Urinary bladder (tissue), 4 donors: ENCODE measurements around the gene TPH2. TPM values are rescaled to one million over a fixed set of nuclear protein-coding genes. Genes with fewer than 3 reads are reported as not detected.

ENCODE experiments used
- DNase-seq: peaks from one replicate; pipeline ENCODE4 v3.0.0-alpha.2; 2015; ENCODE audit errors: extremely low spot score
- H3K27ac ChIP-seq: one replicate; pipeline ENCODE4 v1.5.1; 2013; ENCODE audit warnings: low read depth, mild to moderate bottlenecking, moderate library complexity
- H3K36me3 ChIP-seq: one replicate; pipeline ENCODE4 v1.6.1; 2013; ENCODE audit warnings: mild to moderate bottlenecking, moderate library complexity; ENCODE audit not compliant: insufficient read depth
- H3K4me1 ChIP-seq: one replicate; pipeline ENCODE4 v1.6.1; 2013; ENCODE audit warnings: mild to moderate bottlenecking, moderate library complexity; ENCODE audit not compliant: insufficient read depth
- H3K4me3 ChIP-seq: one replicate; pipeline ENCODE4 v1.5.1; 2013; ENCODE audit warnings: low read depth, low read length
- WGBS: extraction: QIAGEN DNeasy Blood & Tissue Kit; methylation state at CpG from one replicate; pipeline ENCODE4 v1.1.7; 2013; 5-methylcytosine and 5-hydroxymethylcytosine counted together
- polyA plus RNA-seq: library from polyadenylated mRNA; stranded (reverse); fragments of 200-250 nt; gene quantifications from one replicate; pipeline ENCODE4 v1.2.3, GENCODE V29; 2013
- total RNA-seq: library from RNA; depleted of rRNA; stranded (reverse); fragments of >200 nt; gene quantifications from one replicate; pipeline ENCODE4 v1.2.3, GENCODE V29; 2014
- donor health status: healthy with polysubstance abuse.
- donor health status: healthy.

Gene TPH2
- total and polyA plus RNA-seq, 2 donors, result not detected

- Histone ChIP-seq H3K36me3 (no peaks in the 10 kb centered on the region), H3K4me3 (no peak overlapping the region), H3K4me1 (no peaks in the 10 kb centered on the region), H3K27ac (no peak overlapping the region)
- 90% methylated on average over 4 of the region's 4 CpGs for WGBS
- DNase-seq, result no peak
Measured at GRCh38 chr12:71973687-71974086, 35.0 kb downstream of the TPH2 start.

- Histone ChIP-seq H3K4me3 (no peak overlapping the region), H3K27ac (no peak overlapping the region), H3K4me1 (no peaks in the 10 kb centered on the region), H3K36me3 (no peaks in the 10 kb centered on the region)
- 41% methylated on average over 2 of the region's 2 CpGs for WGBS
- no peak for DNase-seq
Measured at GRCh38 chr12:71980538-71980937, 41.9 kb downstream of the TPH2 start.

GRCh38 chr12:71981149-71981548, 42.5 kb downstream of the TPH2 start:
- H3K36me3 ChIP-seq, result no peaks in the 10 kb centered on the region
- no peak overlapping the region for H3K27ac ChIP-seq
- 85% methylated on average over 1 of the region's 1 CpG for WGBS
- no peak overlapping the region for H3K4me3 ChIP-seq
- DNase-seq, result no peak
- no peaks in the 10 kb centered on the region for H3K4me1 ChIP-seq

GRCh38 chr12:71994715-71995114, 56.1 kb downstream of the TPH2 start:
- H3K27ac ChIP-seq, result no peak overlapping the region
- 50% methylated on average over 2 of the region's 2 CpGs for WGBS
- no peaks in the 10 kb centered on the region for H3K4me1 ChIP-seq
- H3K4me3 ChIP-seq, result no peak overlapping the region
- no peak for DNase-seq
- no peaks in the 10 kb centered on the region for H3K36me3 ChIP-seq

- WGBS, result 66% methylated on average over 1 of the region's 1 CpG
- no peak overlapping the region for H3K27ac ChIP-seq
- H3K4me3 ChIP-seq, result no peak overlapping the region
- no peak for DNase-seq
- H3K36me3 ChIP-seq, result no peaks in the 10 kb centered on the region
- no peaks in the 10 kb centered on the region for H3K4me1 ChIP-seq
Measured at GRCh38 chr12:71999795-72000194, 61.1 kb downstream of the TPH2 start.

- Histone ChIP-seq H3K4me1 (no peaks in the 10 kb centered on the region), H3K36me3 (no peaks in the 10 kb centered on the region), H3K4me3 (no peak overlapping the region), H3K27ac (no peak overlapping the region)
- DNase-seq, result no peak
- WGBS, result 85% methylated on average over 9 of the region's 9 CpGs
Measured at GRCh38 chr12:72000969-72001648, 62.5 kb downstream of the TPH2 start.

GRCh38 chr12:72006766-72007165, 68.1 kb downstream of the TPH2 start:
- no peak for DNase-seq
- Histone ChIP-seq H3K27ac (no peak overlapping the region), H3K4me3 (no peak overlapping the region), H3K4me1 (no peaks in the 10 kb centered on the region), H3K36me3 (no peaks in the 10 kb centered on the region)
- WGBS, result 29% methylated on average over 2 of the region's 2 CpGs

GRCh38 chr12:72010356-72010755, 71.7 kb downstream of the TPH2 start:
- H3K36me3 ChIP-seq, result no peaks in the 10 kb centered on the region
- no peak overlapping the region for H3K4me3 ChIP-seq
- 57% methylated on average over 4 of the region's 4 CpGs for WGBS
- H3K4me1 ChIP-seq, result no peaks in the 10 kb centered on the region
- no peak for DNase-seq
- H3K27ac ChIP-seq, result no peak overlapping the region

- no peak for DNase-seq
Measured at GRCh38 chr12:72011374-72011773, 72.7 kb downstream of the TPH2 start.

GRCh38 chr12:72012874-72013273, 74.2 kb downstream of the TPH2 start:
- Histone ChIP-seq H3K4me3 (no peak overlapping the region), H3K27ac (no peak overlapping the region), H3K36me3 (no peaks in the 10 kb centered on the region), H3K4me1 (no peaks in the 10 kb centered on the region)
- WGBS, result 94% methylated on average over 4 of the region's 4 CpGs
- DNase-seq, result no peak

More at GRCh38 chr12:72011374-72011773, 72.7 kb downstream of the TPH2 start:
- Histone ChIP-seq H3K36me3 (no peaks in the 10 kb centered on the region), H3K4me3 (no peak overlapping the region), H3K27ac (no peak overlapping the region), H3K4me1 (no peaks in the 10 kb centered on the region)
- 12% methylated on average over 1 of the region's 1 CpG for WGBS

GRCh38 chr12:72015895-72016294, 77.2 kb downstream of the TPH2 start:
- Histone ChIP-seq H3K4me3 (no peak overlapping the region), H3K27ac (no peak overlapping the region), H3K4me1 (no peaks in the 10 kb centered on the region), H3K36me3 (no peaks in the 10 kb centered on the region)
- WGBS, result 83% methylated on average over 1 of the region's 1 CpG
- no peak for DNase-seq

GRCh38 chr12:72017054-72017651, 78.5 kb downstream of the TPH2 start:
- H3K4me1 ChIP-seq, result no peaks in the 10 kb centered on the region
- no peak for DNase-seq
- H3K27ac ChIP-seq, result no peak overlapping the region
- under 1% methylated on average over 6 of the region's 6 CpGs for WGBS
- no peak overlapping the region for H3K4me3 ChIP-seq
- no peaks in the 10 kb centered on the region for H3K36me3 ChIP-seq

GRCh38 chr12:72018036-72018435, 79.4 kb downstream of the TPH2 start:
- Histone ChIP-seq H3K4me3 (no peak overlapping the region), H3K36me3 (no peaks in the 10 kb centered on the region), H3K4me1 (no peaks in the 10 kb centered on the region), H3K27ac (no peak overlapping the region)
- no peak for DNase-seq

- Histone ChIP-seq H3K4me1 (no peaks in the 10 kb centered on the region), H3K27ac (no peak overlapping the region), H3K36me3 (no peaks in the 10 kb centered on the region), H3K4me3 (no peak overlapping the region)
- 69% methylated on average over 5 of the region's 5 CpGs for WGBS
- no peak for DNase-seq
Measured at GRCh38 chr12:72024613-72025012, 86.0 kb downstream of the TPH2 start.
